Activated T-helper 9 cell treated with anti-CD3 and anti-CD28 coated beads, Interleukin-2, amount 50 U/mL, for 16 hours (primary cell): ENCODE data around the gene TTC32.
A peak's percentile ranks its signal among the peaks of the same experiment; 100 is the strongest.

Experiments
- DNase-seq: peaks from one replicate; pipeline ENCODE4 v3.0.0-alpha.2; 2020; ENCODE audit warnings: low read depth

Gene TTC32

DNA sequence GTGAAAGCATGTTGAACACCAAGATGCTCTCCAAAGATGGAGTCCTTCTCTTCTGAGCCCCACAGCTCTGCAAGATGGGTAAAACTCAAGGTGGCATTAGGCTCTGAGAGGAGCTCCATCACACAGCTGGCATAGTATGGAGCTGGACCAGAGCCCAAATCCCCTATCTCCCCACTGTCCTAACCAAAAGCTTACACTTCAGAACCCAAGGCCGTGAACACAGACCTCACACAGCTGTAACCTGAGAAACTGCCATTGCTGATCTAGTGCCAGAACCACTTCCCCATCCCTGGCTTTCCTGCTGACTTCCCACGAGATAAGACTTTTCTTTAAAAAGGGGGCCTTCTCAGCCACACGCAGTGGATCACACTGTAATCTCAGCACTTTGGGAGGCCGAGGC lies 25.0 kb downstream of the TTC32 start:
- no peak for DNase-seq

GRCh38 chr2:19875280-19875679 lies 26.5 kb downstream of the TTC32 start:
- DNase-seq = no peak

GRCh38 chr2:19874726-19875125 lies 27.1 kb downstream of the TTC32 start:
- no peak for DNase-seq

DNA sequence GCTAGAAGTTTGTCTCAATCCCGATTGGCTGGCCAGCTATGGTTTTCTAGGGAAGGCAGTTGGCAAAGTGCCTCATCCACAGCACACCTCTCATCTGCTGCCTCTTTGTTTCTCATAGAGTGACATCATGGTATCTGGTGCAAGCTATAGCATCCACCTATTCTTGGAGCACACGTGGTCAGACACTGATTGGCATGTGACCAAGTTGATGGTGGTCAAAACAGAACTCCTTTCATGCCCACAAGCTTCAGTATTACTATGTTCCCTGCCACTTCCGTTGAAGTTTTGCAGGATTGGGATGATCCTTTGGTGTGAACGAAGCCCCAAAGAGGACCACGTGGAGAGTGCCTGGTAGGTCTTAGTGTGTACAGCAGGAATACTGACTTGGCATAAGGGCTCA lies 28.8 kb downstream of the TTC32 start:
- no peak for DNase-seq

DNA sequence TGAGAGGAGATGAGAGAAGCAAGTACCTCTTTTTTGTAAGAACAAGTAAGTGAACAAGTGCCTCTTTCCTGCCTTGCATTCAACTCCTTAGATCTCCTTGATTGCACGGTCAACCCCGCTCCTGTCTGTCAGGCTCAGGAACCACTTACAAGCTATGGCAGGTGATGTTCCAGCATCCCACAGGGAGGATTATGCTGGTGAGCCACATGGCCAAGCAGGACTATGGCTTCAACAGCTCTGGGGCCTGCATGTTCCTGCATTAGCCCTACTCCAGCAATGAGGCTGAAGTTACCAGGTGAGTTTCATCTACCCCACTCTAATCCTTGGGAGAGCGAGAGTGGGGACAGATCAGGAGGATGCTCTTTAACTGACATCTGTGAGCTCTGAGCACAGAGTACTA lies 29.5 kb downstream of the TTC32 start:
- no peak for DNase-seq

DNA sequence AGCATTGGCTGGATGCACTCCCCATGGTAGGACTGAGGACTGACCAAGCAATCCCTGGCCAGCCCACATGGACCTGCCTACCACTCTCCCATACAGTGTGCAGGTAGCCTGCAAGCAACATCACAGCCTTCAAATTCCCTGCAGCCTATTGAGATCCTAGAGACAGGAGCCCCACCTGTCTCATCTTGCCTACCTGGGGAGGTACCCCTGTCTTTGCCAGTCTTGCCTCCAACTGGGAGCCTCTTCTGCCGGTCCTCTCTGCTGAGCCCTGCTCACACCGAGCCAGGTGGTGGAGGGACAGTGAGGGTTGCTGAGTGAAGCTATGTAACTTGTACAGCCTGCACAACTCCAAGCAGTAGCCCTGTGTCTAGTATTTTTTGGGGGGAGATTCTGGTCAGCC lies 29.9 kb downstream of the TTC32 start:
- no peak for DNase-seq

DNA sequence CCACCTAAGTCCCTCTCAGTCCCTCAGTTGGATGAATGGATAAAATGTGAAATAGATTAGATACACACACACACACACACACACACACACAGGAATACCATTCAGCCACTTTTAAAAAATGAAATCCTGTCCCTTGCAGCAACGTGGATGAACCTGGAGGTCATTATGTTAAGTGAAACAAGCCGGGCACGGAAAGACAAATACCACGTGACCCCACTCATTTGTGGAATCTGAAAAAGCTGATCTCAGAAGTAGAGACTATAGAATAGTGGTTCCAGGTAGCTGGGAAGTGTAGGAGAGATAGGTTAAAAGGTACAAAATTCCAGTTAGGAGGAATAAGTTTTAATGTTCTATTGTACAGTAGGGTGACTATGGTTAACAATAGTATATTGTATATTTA lies 31.0 kb downstream of the TTC32 start:
- DNase-seq = no peak

DNA sequence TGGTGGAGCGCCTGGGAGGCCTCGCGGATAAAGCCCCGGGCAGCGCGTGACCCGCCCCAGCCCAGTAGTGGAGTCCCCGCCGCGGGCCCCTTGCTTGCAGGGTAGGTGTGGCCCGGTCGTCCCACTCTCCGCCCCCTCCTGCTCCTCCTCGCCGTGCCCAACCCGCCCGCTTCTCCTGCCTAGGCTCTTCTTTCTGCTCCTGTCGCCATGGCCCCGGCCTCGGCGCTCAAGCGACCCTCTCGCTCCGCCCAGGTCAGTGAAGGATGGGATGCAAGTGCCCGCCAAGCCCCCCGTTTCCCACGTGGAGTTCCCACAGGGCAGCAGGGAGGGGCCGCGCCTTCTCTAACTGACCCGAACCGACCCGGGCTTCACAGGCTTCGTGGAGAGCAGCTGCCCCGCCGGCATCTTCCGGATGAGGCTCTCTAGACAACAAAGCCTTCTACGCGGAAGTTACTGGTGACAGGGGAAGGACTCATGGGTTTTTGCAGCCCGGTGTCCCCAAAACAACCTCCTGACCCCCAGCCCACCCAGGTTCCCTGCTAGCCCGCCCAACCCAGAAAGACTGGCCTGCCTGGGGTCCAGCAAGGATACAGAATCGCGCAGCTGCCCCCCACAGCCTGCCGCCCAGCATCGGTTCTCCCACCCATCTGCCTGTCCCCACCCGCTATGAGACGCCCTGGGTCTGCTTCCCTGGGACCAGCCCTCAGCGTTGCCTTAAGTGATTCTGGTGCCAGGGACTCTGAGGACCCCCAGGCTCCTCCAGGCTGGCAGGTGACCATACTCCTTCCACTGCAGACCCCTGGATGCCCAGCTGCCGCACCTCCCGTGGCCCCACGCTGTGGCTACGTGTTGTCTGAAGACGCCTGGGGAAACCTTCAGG lies 32.8 kb downstream of the TTC32 start:
- DNase-seq = peak; percentile 36

- no peak for DNase-seq
These were observed 33.6 kb downstream of the TTC32 start for GRCh38 chr2:19868224-19868623.

- DNase-seq = no peak
These were observed 35.0 kb downstream of the TTC32 start for GRCh38 chr2:19866771-19867170.

DNA sequence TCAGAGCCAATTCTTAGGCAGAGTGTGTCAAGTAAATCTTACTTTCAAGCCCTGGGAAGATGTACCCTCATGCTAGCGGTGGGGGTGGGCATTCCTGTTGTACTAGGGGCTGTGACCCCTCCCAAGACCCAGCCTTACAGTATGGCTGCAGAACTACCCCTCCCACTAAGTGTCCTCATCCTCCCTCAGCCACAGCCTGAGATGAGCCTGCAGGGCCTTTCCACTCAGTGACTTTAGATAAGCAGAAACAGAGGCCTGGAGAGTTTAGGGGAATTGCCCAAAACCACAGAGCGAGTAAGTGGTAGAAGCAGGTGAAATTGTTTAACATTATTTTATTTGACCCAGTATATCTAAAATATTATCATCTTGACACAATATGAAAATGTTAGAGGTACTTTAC lies 36.6 kb downstream of the TTC32 start:
- no peak for DNase-seq

GRCh38 chr2:19864381-19864780 lies 37.4 kb downstream of the TTC32 start:
- no peak for DNase-seq

GRCh38 chr2:19863303-19864041 lies 38.3 kb downstream of the TTC32 start:
- DNase-seq = peak; percentile 51

- no peak for DNase-seq
These were observed 40.0 kb downstream of the TTC32 start for GRCh38 chr2:19861813-19862212.

- DNase-seq = no peak
These were observed 41.8 kb downstream of the TTC32 start for GRCh38 chr2:19860022-19860421.

- no peak for DNase-seq
These were observed 42.2 kb downstream of the TTC32 start for GRCh38 chr2:19859565-19859964.

DNA sequence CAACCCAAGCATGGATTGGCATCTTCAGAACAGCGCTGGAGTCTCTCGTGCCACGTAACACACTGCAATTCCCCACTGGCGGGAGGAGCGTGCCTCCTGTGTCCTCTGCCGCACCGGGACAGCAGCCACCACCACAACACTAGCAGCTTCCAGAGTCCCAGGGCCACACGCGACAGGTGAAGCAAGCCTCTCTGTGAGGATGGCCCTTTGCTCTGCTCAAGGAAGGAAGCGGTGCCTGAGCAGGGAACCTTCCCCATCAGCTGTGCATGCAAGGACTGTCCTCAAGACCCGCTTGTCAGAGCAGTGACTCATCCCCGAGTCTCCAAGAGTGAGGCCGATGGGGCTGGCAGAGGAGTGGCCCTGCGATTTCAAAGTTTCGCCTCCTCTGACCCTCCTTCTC lies 44.0 kb downstream of the TTC32 start:
- DNase-seq = no peak

GRCh38 chr2:19857100-19857499 lies 44.7 kb downstream of the TTC32 start:
- no peak for DNase-seq

GRCh38 chr2:19855542-19856431 lies 46.0 kb downstream of the TTC32 start:
- DNase-seq = no peak

GRCh38 chr2:19854596-19855541 lies 46.9 kb downstream of the TTC32 start:
- DNase-seq = no peak

DNA sequence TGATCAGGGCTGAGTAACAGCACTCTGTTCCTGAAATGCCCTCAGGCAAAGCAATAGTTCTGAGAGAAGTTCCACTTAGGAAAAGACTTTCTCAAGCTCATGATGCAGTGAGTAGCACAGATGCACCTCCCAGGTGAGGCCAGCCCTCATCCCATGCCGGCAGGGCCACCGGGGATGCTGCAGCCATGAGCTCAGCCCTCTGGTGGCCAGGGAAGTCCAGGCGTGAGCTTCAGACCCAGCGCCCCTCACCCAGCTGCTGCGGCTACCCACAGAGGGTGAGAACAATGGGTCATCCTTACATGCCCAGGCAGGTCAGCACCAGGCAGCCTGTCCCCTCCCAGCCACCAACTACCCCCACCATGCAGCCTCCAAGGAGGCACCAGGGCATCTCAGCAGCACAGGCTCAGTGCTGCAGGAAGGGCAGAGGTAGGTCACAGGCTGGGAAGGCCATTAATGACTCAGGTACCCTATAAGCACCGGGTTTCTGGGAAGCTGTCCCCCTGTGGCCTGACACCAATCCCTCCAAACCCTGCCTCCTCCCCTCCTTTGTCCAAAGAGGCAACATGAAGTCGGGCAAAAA lies 50.6 kb downstream of the TTC32 start:
- DNase-seq = no peak
